Bronchial epithelial cell (primary cell): ENCODE results near the gene ZNF638. TPM values are rescaled to one million over a fixed set of nuclear protein-coding genes. Genes with fewer than 3 reads are reported as not detected.

Experiments
- DNase-seq: peaks from one replicate; pipeline ENCODE4 v3.0.0-alpha.2; 2010; ENCODE audit warnings: low read depth
- FAIRE-seq: peaks from 2 replicates; lab custom pipeline; 2011; peaks lifted over from hg19 to GRCh38; lab: Jason Lieb, UNC
- H3K27me3 ChIP-seq: 2 replicates; pipeline ENCODE4 v1.5.1; 2011; ENCODE audit warnings: low read length; ENCODE audit not compliant: control insufficient read depth, insufficient read depth
- H3K36me3 ChIP-seq: 2 replicates; pipeline ENCODE4 v1.5.1; 2011; ENCODE audit warnings: low read length; ENCODE audit not compliant: control insufficient read depth, insufficient read depth
- H3K4me3 ChIP-seq: 2 replicates; pipeline ENCODE4 v1.5.1; 2011; ENCODE audit warnings: mild to moderate bottlenecking, low read depth, low read length, control low read depth
- total RNA-seq: library from RNA; depleted of rRNA; stranded (reverse); fragments of >200 nt; gene quantifications from 2 replicates; pipeline ENCODE4 v1.2.1, GENCODE V29; 2014
- TF ChIP-seq, protein P1 (sequence below): IDR thresholded peaks from 2 replicates; pipeline ENCODE4 v1.5.1; 2011; ENCODE audit warnings: mild to moderate bottlenecking, moderate library complexity, low read length, control low read depth, inconsistent platforms; ENCODE audit not compliant: insufficient read depth, severe bottlenecking

The ZNF638 gene
- total RNA-seq, 1 donor from 2014 or later, result 86.9 TPM

GRCh38 chr2:71455011-71455740, 123.6 kb downstream of the ZNF638 start:
- DNase-seq (no peak), FAIRE-seq (no peak)
- Histone ChIP-seq H3K36me3 (peaks cover 1% of the 10 kb centered on the region), H3K4me3 (no peak overlapping the region), H3K27me3 (no peaks in the 10 kb centered on the region)
- TF ChIP-seq, protein P1, sequence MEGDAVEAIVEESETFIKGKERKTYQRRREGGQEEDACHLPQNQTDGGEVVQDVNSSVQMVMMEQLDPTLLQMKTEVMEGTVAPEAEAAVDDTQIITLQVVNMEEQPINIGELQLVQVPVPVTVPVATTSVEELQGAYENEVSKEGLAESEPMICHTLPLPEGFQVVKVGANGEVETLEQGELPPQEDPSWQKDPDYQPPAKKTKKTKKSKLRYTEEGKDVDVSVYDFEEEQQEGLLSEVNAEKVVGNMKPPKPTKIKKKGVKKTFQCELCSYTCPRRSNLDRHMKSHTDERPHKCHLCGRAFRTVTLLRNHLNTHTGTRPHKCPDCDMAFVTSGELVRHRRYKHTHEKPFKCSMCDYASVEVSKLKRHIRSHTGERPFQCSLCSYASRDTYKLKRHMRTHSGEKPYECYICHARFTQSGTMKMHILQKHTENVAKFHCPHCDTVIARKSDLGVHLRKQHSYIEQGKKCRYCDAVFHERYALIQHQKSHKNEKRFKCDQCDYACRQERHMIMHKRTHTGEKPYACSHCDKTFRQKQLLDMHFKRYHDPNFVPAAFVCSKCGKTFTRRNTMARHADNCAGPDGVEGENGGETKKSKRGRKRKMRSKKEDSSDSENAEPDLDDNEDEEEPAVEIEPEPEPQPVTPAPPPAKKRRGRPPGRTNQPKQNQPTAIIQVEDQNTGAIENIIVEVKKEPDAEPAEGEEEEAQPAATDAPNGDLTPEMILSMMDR, result no peak

GRCh38 chr2:71455741-71456569, 124.4 kb downstream of the ZNF638 start:
- TF ChIP-seq, protein P1, result no peak
- Histone ChIP-seq H3K36me3 (peaks cover 1% of the 10 kb centered on the region), H3K4me3 (no peak overlapping the region), H3K27me3 (no peaks in the 10 kb centered on the region)
- no peak for DNase-seq
- FAIRE-seq, result no peak

DNA sequence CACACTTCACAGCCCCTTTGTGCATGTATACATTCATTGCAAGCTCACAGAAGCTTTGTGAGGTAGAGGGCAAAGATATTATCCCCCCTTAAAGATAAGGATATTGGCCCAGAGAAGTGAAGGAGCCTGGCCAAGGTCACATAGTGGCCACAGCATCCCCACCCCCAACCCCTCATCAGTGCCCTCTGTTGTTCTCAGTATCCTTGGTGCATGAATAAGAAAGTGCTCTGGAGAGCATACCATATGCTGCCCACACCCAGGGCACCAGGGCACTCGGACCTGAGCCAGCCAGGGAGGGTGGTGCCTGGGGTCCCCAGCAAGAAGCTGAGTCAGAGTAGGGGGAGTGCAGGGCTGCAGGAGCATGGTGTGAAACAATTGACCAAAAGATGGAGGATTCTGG, 125.0 kb downstream of the ZNF638 start:
- no peak for FAIRE-seq
- Histone ChIP-seq H3K27me3 (no peaks in the 10 kb centered on the region), H3K36me3 (peaks cover 1% of the 10 kb centered on the region), H3K4me3 (no peak overlapping the region)
- DNase-seq, result no peak
- TF ChIP-seq, protein P1, result no peak

DNA sequence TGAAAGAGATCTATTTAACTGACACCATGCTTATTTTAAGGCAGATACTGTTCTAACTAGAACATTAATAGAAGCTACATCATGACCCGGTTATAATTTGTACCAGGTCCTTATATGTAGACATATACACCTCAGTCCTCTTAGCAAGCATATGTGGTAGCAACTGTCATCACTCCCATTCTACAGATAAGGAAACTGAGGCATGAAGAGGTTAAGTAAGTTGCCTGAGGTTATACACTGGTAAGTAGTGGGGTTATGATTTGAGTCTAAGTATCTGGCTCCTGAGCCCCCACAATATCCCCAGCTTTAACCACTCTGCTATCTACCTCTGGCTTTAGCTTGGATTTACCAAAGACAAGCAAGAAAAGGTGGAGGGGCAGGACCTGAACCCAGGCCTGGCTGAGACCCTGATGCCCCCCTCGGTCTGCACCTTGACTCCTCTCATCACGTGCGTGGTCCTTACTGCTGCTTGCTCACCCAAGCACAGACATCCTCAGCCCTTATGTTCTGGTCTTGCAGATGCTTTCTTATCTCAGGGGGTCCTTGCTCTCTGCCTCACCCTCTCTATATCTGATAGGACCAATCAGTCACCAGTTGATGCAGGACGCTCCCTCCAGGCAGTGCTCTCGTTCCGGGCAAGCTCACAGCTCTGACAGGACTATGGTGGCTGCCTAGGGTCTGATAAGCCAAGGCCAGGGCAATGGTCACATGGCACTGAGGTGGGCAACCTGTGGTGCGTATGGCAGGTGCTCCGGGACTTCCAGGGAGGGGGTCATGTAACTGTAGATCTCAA, 125.7 kb downstream of the ZNF638 start:
- FAIRE-seq (no peak), DNase-seq (no peak)
- no peak overlapping the region for H3K4me3 ChIP-seq
- H3K36me3 ChIP-seq, result peaks cover 1% of the 10 kb centered on the region
- no peaks in the 10 kb centered on the region for H3K27me3 ChIP-seq
- TF ChIP-seq, protein P1, result no peak

DNA sequence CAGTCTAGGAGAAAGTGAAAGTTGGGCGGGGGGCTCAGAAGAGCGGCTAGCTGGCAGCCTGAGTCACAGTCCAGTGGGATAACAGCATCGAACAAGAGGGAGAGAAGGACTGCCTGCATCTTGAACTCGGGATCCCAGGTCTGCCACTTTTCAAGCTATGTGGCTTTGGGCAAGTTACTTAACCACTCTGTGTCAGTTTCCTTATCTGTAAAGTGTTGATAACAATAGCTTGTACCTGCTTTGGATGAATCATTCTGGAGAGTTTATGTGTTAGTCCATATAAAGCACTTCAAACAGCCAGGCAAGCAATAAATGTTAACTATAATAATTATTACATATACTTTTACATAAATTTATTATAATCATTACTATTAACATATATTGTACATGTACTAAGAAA, 126.3 kb downstream of the ZNF638 start:
- Histone ChIP-seq H3K27me3 (no peaks in the 10 kb centered on the region), H3K36me3 (peaks cover 1% of the 10 kb centered on the region), H3K4me3 (no peak overlapping the region)
- FAIRE-seq (no peak), DNase-seq (peak; percentile 27)
- TF ChIP-seq, protein P1, result no peak
